ENCODE measurements around the gene SLC43A2. TPM values are rescaled to one million over a fixed set of nuclear protein-coding genes. Genes with fewer than 3 reads are reported as not detected.

The SLC43A2 gene
- total RNA-seq, 2 donors from 2014 or later, result 21.1 to 21.9 TPM

GRCh38 chr17:1591474-1592090 lies 37.1 kb downstream of the SLC43A2 start:
- H3K27ac ChIP-seq, result no peak overlapping the region
- ATAC-seq (ENCODE audit: insufficient number of reproducible peaks, low FRiP score, low read depth), result no peak

GRCh38 chr17:1590747-1591473 lies 37.7 kb downstream of the SLC43A2 start:
- no peaks in the 10 kb centered on the region for H3K9me3 ChIP-seq
- no peak for TF ChIP-seq CTCF (IDR thresholded peaks at IDR 0.05)
- H3K27me3 ChIP-seq (replicated peaks; ENCODE audit: insufficient read depth), result no peaks in the 10 kb centered on the region
- DNase-seq (ENCODE audit: low spot score), result no peak
- H3K27ac ChIP-seq, result peak overlapping the region; percentile 79 to 87
- H3K4me3 ChIP-seq, result peak overlapping the region; percentile 45
- peaks cover 32 to 52% of the 10 kb centered on the region in 2 donors for H3K4me1 ChIP-seq (ENCODE audit: control insufficient read depth in 1 of 2, low read depth in 2 of 2)
- no peaks in the 10 kb centered on the region for H3K36me3 ChIP-seq
- ATAC-seq (ENCODE audit: insufficient number of reproducible peaks, low FRiP score, low read depth), result no peak

More at GRCh38 chr17:1591474-1592090, 37.1 kb downstream of the SLC43A2 start:
- DNase-seq (ENCODE audit: low spot score), result no peak
- Histone ChIP-seq H3K4me1 (ENCODE audit: control insufficient read depth in 1 of 2, low read depth in 2 of 2) (peaks cover 32 to 52% of the 10 kb centered on the region in 2 donors), H3K9me3 (no peaks in the 10 kb centered on the region), H3K27me3 (replicated peaks; ENCODE audit: insufficient read depth) (no peaks in the 10 kb centered on the region), H3K36me3 (no peaks in the 10 kb centered on the region), H3K4me3 (no peak overlapping the region)
- no peak for TF ChIP-seq CTCF (IDR thresholded peaks at IDR 0.05)

DNA sequence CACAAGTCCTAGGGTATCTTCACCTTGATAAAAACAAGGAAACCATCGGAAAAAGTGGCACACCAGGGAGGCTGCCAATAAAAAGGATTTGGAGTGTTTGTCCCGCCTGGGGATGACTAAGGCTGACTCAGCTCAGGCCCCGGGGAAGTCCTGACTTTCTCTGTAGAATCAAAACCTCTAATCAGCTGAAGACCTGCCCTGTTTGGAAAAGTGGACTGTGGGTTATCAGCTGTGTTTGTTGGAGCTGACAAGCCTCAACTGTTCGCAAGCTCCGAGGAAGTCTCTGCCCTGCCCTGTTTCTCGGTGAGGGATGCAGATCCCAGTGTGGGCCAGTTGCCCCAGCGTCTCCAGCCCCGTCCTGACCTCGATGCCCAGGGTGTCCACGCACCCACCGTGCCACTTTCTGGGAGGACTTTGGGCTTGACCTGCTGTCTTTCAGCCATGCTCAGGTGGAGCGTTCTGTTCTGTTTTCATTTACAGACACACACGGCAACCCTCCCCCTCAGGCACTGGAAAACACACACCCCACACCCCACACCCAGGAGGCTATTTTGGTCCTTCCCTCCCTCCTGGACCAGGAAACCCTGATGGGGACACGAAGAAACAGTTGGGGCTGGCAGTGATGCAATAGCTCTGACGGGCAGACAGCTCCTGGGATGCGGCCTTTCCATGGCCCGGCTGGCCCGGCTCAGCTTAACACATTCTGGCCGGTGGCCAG lies 38.4 kb downstream of the SLC43A2 start:
- ATAC-seq (ENCODE audit: insufficient number of reproducible peaks, low FRiP score, low read depth) (peak; percentile 62), DNase-seq (ENCODE audit: low spot score) (peak; percentile 62)
- no peak for TF ChIP-seq CTCF (IDR thresholded peaks at IDR 0.05)
- Histone ChIP-seq H3K27ac (peak overlapping the region; percentile 79 to 87), H3K36me3 (no peaks in the 10 kb centered on the region), H3K4me1 (ENCODE audit: control insufficient read depth in 1 of 2, low read depth in 2 of 2) (peaks cover 32 to 52% of the 10 kb centered on the region in 2 donors), H3K4me3 (peak overlapping the region; percentile 45), H3K9me3 (no peaks in the 10 kb centered on the region), H3K27me3 (replicated peaks; ENCODE audit: insufficient read depth) (no peaks in the 10 kb centered on the region)

DNA sequence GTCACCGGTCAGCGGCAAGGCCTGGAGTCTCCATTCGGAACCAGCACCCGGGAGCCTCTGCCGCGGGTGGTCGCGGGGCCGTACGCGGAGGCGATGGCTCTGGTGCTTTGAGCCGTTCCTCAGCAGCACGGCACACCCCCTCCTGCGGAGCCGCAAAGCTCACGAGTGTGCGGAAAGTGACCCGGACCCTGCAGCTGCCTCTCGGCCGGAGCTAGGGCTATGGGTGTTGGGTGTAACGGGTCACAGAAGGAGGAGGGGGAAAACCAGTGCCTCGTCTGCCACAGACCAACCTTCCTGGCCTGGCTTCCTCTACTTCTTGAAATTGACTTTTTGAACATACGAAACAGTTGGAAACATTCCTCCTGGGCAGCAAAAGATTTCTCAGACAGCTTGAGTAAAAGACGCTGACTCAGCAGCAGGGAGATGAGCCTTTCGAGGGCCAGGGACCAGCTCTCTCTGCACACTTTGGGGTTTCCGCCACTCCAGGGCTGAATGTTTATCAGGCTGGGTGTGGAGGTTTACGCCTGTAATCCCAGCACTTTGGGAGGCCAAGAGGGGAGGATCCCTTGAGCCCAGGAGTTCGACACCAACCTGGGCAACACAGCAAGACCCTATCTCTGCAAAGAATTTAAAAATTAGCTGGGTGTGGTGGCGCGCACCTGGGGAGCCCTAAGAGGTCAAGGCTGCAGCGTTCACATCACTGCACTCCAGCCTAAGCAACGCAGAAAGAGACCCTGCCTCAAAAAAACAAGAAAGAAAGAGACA lies 39.6 kb downstream of the SLC43A2 start:
- Histone ChIP-seq H3K9me3 (no peaks in the 10 kb centered on the region), H3K27ac (peak overlapping the region; percentile 79 to 87), H3K36me3 (no peaks in the 10 kb centered on the region), H3K4me1 (ENCODE audit: control insufficient read depth in 1 of 2, low read depth in 2 of 2) (peaks cover 32 to 53% of the 10 kb centered on the region in 2 donors), H3K27me3 (replicated peaks; ENCODE audit: insufficient read depth) (no peaks in the 10 kb centered on the region), H3K4me3 (no peak overlapping the region)
- ATAC-seq (ENCODE audit: insufficient number of reproducible peaks, low FRiP score, low read depth) (no peak), DNase-seq (ENCODE audit: low spot score) (no peak)
- TF ChIP-seq CTCF (IDR thresholded peaks at IDR 0.05), result no peak
